HG02943 (cell line): Measurements from ENCODE around the gene SEC14L5.
A peak's percentile ranks its signal among the peaks of the same experiment; 100 is the strongest.
"Not testable (repeated sequence)": the region's sequence is repeated elsewhere in the genome, so short reads cannot be mapped to it uniquely, and the experiment has no call there.

ENCODE experiments used
- ATAC-seq: cut with Tn5 transposase; IDR thresholded peaks from one replicate; pipeline ENCODE4 v1.9.1; 2021; ENCODE audit warnings: mild to moderate bottlenecking, low read depth, moderate library complexity; ENCODE audit not compliant: unreplicated experiment

SEC14L5 gene

GRCh38 chr16:5032748-5033167 lies 74.6 kb downstream of the SEC14L5 start:
- no peak for ATAC-seq

DNA sequence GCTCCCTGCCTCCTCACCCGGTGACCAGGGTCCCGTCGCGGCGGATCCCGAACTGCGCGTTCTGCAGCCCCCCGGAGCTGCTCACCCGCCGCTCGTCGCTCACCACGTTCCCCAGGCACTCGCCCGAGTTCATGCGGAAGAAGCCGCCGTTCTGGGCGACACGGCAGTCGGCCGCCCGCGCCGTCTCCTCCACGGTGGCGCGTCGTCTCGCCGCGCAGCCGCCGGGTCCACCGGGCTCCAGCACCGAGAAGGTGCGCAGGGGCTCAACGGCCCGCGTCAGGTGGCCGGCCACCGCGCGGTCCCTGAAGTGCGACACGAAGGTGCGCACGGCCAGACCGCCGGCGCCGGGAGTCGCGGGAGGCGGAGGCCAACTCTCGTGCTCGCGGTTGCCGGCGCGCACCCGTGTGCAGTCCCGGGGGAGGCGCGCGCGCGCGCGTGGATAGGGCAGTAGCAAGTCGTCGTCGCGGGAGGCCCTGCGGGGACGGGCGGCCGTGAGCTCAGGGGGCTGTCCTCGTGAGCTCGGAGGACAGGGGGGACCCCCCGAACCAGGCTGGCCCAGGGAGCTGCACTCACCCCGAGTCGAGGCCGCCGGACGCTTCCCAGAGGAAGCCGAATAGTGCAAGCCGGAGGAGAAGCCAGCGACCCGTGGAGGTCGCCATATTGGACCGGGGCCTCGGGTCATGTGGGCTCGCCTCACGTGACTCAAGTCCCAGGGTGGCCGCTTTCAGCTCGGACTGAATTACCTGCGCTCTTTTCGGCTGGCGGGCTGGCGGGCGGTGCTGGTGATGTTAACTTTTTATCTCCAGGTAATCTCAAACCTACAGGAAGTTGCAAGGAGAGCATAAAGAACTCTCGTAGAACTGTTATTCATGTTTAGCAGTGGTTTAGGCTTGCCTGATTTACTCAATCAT lies 75.4 kb downstream of the SEC14L5 start, which contains the start of gene NAGPA:
TSS of gene NAGPA (minus strand) at position 680 of the 911 bp plus-strand sequence. CDS start at position 659, 21 bp downstream.
- peak; percentile 90 for ATAC-seq

GRCh38 chr16:5034167-5034523 lies 76.0 kb downstream of the SEC14L5 start:
- no peak for ATAC-seq

DNA sequence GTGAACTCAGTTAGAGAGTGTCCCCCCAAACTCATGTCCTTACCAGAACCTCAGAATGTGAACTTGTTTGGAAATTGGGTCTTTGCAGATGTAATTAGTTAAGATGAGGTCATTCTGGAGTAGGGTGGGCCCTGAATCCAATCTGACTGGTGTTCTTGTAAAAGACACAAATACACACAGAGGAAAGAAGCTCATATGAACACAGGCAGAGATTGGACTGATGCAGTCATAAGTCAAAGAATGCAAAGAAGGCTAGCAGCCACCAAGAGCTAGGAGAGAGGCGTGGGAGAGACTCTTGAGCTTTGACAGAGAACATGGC lies 77.7 kb downstream of the SEC14L5 start:
- ATAC-seq = no peak

- ATAC-seq = no peak
Measured at GRCh38 chr16:5036228-5037156, 78.4 kb downstream of the SEC14L5 start.

DNA sequence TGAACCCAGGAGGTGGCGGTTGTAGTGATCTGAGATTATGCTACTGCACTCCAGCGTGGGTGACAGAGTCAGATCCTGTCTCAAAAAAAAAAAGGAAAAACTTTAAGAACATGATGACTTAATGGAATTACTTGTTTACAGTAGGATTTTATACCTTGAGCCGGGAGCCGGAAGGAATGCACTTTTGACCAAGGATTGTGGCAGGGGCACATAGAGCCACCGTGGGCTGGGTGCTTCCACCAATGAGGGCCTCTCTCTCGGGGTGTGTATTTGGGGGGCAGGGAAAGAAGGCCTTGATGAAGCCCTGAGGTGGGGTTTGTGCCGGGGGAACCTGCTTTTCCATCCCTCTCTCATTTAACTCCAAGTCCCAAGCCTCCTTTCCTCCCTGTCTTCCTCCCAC lies 82.3 kb downstream of the SEC14L5 start:
- no peak for ATAC-seq

DNA sequence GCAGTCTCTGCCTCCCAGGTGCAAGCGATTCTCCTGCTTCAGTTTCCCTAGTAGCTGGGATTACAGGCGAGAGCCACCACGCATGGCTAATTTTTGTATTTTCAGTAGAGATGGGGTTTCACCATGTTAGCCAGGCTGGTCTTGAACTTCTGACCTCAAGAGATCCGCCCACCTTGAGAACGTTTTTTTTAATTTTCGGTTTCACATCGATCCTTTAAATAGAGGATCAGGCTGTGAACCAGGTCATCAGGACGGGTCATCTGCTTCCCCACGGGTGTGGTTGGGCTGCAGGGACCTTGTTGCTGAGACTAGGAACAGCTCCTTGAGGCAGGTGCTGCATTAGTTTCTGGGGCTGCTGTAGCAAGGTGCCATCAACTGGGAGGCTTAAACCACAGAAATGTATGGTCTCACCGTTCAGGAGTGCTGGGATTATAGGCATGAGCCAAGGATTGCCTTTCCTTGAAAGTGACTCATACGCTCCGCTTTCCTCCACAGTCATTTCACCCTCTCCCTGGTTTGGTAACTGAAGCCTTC lies 83.5 kb downstream of the SEC14L5 start:
- ATAC-seq = peak; percentile 75

- ATAC-seq = no peak
Measured at GRCh38 chr16:5042574-5043171, 84.5 kb downstream of the SEC14L5 start.

GRCh38 chr16:5044011-5044540 lies 85.9 kb downstream of the SEC14L5 start:
- ATAC-seq = no peak

DNA sequence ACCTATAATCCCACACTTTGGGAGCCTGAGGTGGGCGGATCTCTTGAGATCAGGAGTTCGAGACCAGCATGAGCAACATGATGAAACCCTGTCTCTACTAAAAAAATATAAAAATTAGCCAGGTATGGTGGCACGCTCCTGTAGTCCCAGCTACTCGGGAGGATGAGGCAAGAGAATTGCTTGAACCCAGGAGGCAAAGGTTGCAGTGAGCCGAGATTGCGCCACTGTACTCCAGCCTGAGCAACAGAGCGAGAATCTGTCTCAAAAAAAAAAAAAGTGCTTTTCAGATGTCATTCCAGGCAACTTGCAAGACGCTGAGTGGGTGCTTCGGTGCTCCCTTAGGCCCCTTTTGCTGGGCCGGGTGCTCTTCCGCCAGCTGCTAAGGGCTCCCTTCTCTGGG lies 86.5 kb downstream of the SEC14L5 start:
- not testable (repeated sequence) for ATAC-seq

DNA sequence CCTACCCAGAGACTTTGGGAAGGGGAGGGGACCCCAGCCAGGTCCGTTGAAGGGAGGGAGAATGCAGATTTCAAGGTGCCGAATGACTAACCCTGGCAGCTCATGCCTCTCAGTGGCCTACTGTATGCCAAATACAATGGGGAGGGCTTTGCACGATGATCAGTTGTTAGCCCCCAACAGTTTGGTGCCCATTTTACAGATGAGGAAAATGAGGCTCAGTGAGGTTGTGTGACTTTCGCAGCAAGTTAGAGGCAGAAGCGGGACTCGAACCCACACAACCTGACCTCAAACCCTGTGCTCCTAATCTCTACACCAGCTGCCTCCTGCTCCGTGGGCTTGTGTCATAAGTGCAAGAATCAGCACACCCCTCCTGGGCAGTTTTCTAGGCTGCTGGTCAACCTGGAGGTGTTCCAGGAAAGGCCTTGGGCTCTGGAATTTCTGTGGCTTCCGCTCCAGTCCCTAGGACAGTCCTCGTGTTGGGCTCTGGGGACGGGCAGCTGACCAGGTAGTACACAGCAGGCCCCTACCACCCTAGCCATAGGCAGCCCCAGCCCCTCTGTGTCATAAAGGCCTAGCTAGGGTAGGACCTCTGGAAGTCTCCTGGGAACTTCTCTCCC lies 87.5 kb downstream of the SEC14L5 start:
- ATAC-seq = no peak

GRCh38 chr16:5046914-5047313 lies 88.8 kb downstream of the SEC14L5 start:
- ATAC-seq = no peak

DNA sequence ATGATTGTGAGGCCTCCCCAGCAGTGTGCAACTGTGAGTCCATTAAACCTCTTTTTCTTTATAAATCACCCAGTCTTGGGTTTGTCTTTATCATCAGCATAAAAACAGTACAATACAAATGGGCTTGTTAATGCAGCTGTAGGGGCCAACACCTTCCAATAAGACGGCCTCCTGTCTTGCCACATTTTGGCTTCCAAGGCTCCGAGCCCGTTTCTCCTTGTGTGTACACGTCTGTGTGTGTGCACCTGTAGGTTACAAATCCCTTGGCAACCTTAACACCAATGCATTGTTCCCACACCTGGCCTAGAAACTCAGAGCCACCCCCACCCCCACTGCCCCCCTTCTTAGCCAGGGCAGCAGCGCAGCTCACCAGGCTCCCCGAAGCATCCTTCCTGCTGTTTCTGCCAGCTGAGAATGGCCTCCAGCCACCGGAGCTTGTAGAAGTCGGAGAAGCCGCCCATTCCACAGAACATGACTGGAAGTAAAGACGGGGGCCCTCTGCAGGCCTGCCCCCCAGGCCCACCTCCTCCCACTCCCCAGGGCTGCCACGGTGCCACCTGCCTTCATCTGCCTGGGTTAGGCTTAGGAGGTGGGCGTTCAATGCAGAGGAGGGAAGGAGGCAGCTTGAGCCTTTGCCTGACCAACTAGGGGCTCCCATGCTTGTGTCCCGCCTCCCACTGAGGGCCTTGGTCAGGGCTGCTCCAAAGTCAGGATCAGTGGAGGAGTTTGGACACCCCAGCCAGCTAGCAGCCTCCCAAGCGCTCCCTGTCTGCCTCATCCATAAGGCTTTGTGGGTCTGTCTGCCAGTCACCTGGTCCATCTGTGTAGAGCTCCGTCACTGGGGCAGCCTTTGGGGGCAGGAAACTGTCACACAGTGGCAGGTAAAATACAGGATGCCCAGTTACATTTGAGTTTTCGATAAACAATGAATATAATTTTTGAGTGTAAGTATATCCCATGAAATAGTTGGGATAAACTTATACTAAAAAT lies 97.0 kb downstream of the SEC14L5 start:
- ATAC-seq = no peak

DNA sequence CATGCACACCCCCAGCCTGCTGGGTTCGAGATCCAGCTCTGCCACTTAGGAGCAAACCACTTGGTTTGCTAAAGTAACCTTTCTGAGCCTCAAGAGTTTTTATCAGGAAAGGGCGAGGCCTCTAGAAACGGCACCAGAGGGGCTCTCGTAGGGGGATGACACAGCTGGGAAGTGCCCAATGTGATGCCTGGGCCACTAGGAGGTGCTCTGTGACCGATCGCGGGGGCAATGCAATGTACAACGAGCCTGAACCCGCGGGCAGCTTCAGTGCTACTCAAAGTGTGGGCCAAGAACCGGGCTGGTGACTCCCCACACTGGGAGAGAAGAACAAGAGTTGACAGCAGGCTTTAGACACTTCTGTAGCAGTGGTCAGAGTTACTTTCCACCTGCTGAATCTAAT lies 98.2 kb downstream of the SEC14L5 start:
- no peak for ATAC-seq

GRCh38 chr16:5058476-5058875 lies 100.3 kb downstream of the SEC14L5 start:
- no peak for ATAC-seq

DNA sequence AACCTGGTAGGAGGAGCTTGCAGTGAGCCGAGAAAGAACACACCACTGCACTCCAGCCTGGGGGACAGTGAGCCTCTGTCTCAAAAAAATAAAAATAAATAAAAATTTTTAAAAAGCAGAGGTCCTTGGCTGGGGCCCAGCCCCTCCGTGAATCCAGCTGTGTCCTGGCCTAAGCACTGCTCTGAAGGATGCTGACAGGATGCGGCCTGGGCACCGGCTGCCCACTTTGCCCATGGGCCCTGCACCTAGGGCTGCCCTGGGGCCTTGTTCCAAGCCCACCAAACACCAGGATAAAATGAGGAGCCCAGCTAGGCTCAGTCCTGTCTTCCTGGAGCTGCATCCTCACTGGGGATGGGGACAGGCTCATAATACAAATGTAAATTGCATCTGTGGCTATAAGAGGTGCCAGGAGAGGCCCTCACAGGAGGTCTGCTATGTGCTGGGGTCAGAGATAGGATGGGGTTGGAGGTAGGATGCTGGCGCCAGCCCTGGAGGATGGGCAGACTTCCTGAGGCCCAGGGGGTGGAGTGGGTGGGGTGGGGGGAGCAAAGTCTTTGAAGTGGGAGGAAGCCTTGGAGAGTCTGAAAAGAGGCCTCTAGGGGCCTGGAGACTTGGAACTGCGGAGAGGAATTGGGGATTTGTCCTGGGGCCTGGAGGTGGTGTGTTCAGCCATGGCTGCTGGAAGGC lies 101.4 kb downstream of the SEC14L5 start:
- ATAC-seq = no peak

DNA sequence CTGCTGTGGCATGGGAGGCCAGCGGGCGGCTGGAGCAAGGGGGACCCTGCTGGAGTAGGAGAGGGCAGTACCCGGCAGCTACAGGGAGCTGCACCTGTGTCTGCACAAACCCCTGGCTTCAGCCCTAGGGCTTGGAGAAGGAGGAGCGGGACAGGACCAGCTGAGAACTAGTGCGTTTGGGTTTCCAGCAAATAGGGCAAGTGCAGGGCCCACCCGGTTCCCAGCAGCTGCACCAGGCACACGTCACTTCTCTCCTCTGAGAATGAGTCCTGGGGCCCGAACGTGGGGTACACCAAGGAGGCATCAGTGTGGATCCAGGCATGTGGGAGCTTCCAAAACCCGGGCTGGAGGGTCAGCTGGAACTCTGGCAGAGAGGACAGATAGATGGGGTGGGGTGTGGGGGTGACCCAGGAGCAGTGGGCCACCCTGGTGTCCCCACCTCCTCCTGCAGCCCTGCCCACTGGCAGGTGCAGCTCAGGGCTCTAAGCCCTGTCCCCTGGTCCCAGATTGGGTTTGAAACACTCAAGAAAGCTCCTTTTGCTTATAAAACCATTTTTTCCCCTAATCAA lies 102.0 kb downstream of the SEC14L5 start:
- no peak for ATAC-seq

- no peak for ATAC-seq
Measured at GRCh38 chr16:5062051-5062450, 103.9 kb downstream of the SEC14L5 start.
